Neuronal stem cell (in vitro differentiated cells): ENCODE measurements around the gene NOL4L.

ENCODE experiments used
- DNase-seq: peaks from one replicate; pipeline ENCODE4 v3.0.0-alpha.2; 2013; ENCODE audit warnings: low spot score
- H2AFZ ChIP-seq: one replicate; pipeline ENCODE4 v1.6.1; 2013; ENCODE audit warnings: mild to moderate bottlenecking, low read length, inconsistent platforms
- H2AK5ac ChIP-seq: 2 replicates; pipeline ENCODE4 v1.6.1; 2013; ENCODE audit warnings: low read depth, mild to moderate bottlenecking, inconsistent platforms, low read length, moderate library complexity, mixed read lengths
- H2BK120ac ChIP-seq: 2 replicates; pipeline ENCODE4 v1.6.1; 2013; ENCODE audit warnings: low read depth, mild to moderate bottlenecking, inconsistent platforms, low read length, moderate library complexity, mixed read lengths
- H2BK12ac ChIP-seq: one replicate; pipeline ENCODE4 v1.6.1; 2013; ENCODE audit warnings: low read length, inconsistent platforms
- H2BK15ac ChIP-seq: 2 replicates; pipeline ENCODE4 v1.6.1; 2013; ENCODE audit warnings: mild to moderate bottlenecking, low read length, inconsistent platforms, mixed read lengths
- H2BK5ac ChIP-seq: one replicate; pipeline ENCODE4 v1.6.1; 2013; ENCODE audit warnings: inconsistent platforms, mild to moderate bottlenecking, low read length, moderate library complexity
- H3K14ac ChIP-seq: one replicate; pipeline ENCODE4 v1.6.1; 2013; ENCODE audit warnings: low read length, inconsistent platforms
- H3K18ac ChIP-seq: 2 replicates; pipeline ENCODE4 v1.6.1; 2013; ENCODE audit warnings: low read length, inconsistent platforms
- H3K23ac ChIP-seq: 2 replicates; pipeline ENCODE4 v1.6.1; 2013; ENCODE audit warnings: low read depth, mild to moderate bottlenecking, mixed read lengths, low read length, inconsistent platforms; ENCODE audit not compliant: poor library complexity
- H3K27ac ChIP-seq: replicated peaks from 3 replicates; pipeline ENCODE4 v1.5.1; 2013; ENCODE audit warnings: low read length, inconsistent platforms
- H3K27me3 ChIP-seq, 3 experiments: 2 replicates each; pipeline ENCODE4 v1.6.1; 2013; ENCODE audit warnings: low read length in 3 of 3, mild to moderate bottlenecking in 2 of 3, inconsistent platforms in 1 of 3, low read depth in 1 of 3, mixed read lengths in 1 of 3, moderate library complexity in 1 of 3; ENCODE audit not compliant: control insufficient read depth in 3 of 3, insufficient read depth in 3 of 3
- H3K36me3 ChIP-seq, 2 donors: replicated peaks in 1 of 2; 2 replicates each; pipeline ENCODE4 v1.6.1; 2013; ENCODE audit warnings: low read length in 2 of 2; ENCODE audit not compliant: control insufficient read depth in 2 of 2, insufficient read depth in 2 of 2
- H3K4ac ChIP-seq: 2 replicates; pipeline ENCODE4 v1.6.1; 2013; ENCODE audit warnings: inconsistent platforms, mild to moderate bottlenecking, low read length, moderate library complexity
- H3K4me1 ChIP-seq, 2 donors: 1 replicate in 1 of 2; 2 replicates in 1 of 2; pipeline ENCODE4 v1.6.1; 2013; ENCODE audit warnings: low read length in 2 of 2, low read depth in 1 of 2; ENCODE audit not compliant: control insufficient read depth in 2 of 2, insufficient read depth in 1 of 2
- H3K4me2 ChIP-seq: one replicate; pipeline ENCODE4 v1.6.1; 2013; ENCODE audit warnings: mild to moderate bottlenecking, low read length, inconsistent platforms; ENCODE audit not compliant: insufficient read depth, poor library complexity, severe bottlenecking
- H3K4me3 ChIP-seq, 2 donors: 2 replicates each; pipeline ENCODE4 v1.5.1; 2013; ENCODE audit warnings: low read length in 2 of 2, mild to moderate bottlenecking in 2 of 2, inconsistent platforms in 1 of 2, moderate library complexity in 1 of 2
- H3K79me1 ChIP-seq: one replicate; pipeline ENCODE4 v1.6.1; 2013; ENCODE audit warnings: low read depth, mild to moderate bottlenecking, inconsistent platforms, low read length, moderate library complexity
- H3K9ac ChIP-seq: one replicate; pipeline ENCODE4 v1.6.1; 2013; ENCODE audit warnings: mild to moderate bottlenecking, low read depth, low read length, inconsistent platforms; ENCODE audit not compliant: poor library complexity
- H3K9me3 ChIP-seq, 2 donors: replicated peaks in 1 of 2; 2 replicates each; pipeline versions ENCODE3 to v1.6.1; 2013; ENCODE audit warnings: low read length in 2 of 2, mild to moderate bottlenecking in 2 of 2, inconsistent platforms in 1 of 2, low read depth in 1 of 2, mixed read lengths in 1 of 2, moderate library complexity in 1 of 2; ENCODE audit not compliant: control insufficient read depth in 2 of 2, insufficient read depth in 1 of 2
- H4K8ac ChIP-seq: one replicate; pipeline ENCODE4 v1.6.1; 2013; ENCODE audit warnings: low read depth, mild to moderate bottlenecking, inconsistent platforms, low read length, moderate library complexity
- H4K91ac ChIP-seq: one replicate; pipeline ENCODE4 v1.6.1; 2013; ENCODE audit warnings: low read length, low read depth, mild to moderate bottlenecking, inconsistent platforms; ENCODE audit not compliant: poor library complexity
- WGBS, 2 donors: extraction: QIAGEN DNeasy Blood & Tissue Kit; methylation state at CpG; one replicate each; pipeline ENCODE4 v1.1.7; 2013; ENCODE audit warnings: missing lambda C conversion rate in 2 of 2, mixed read lengths in 1 of 2; ENCODE audit not compliant: insufficient read length in 2 of 2, insufficient replicate concordance in 1 of 2; ENCODE audit errors: extremely low coverage in 2 of 2; 5-methylcytosine and 5-hydroxymethylcytosine counted together

NOL4L gene

GRCh38 chr20:32479012-32479411 lies 106.1 kb downstream of the NOL4L start:
- Histone ChIP-seq H3K9me3 (no peaks in the 10 kb centered on the region), H2BK5ac (no peak overlapping the region), H3K4me3 (no peak overlapping the region), H3K4ac (no peak overlapping the region), H3K4me2 (no peak overlapping the region), H2BK12ac (no peak overlapping the region), H2BK120ac (peak overlapping the region; percentile 78), H3K27me3 (no peaks in the 10 kb centered on the region), H3K14ac (no peak overlapping the region), H3K23ac (peak overlapping the region; percentile 25), H3K79me1 (peaks cover 31% of the 10 kb centered on the region), H4K91ac (no peak overlapping the region), H2AFZ (no peak overlapping the region), H3K18ac (no peak overlapping the region), H3K9ac (no peak overlapping the region), H2AK5ac (peak overlapping the region; percentile 32), H3K4me1 (peaks cover 50 to 53% of the 10 kb centered on the region in 2 donors), H3K27ac (no peak overlapping the region), H3K36me3 (peaks cover under 1 to 4% of the 10 kb centered on the region in 2 donors), H2BK15ac (peak overlapping the region; percentile 55), H4K8ac (no peak overlapping the region)
- DNase-seq = no peak
- no CpG with 5 or more reads among the region's 5 CpGs for WGBS, 2 donors

GRCh38 chr20:32478576-32478975 lies 106.6 kb downstream of the NOL4L start:
- H3K23ac ChIP-seq = no peak overlapping the region
- H3K27me3 ChIP-seq = no peaks in the 10 kb centered on the region
- no peak overlapping the region for H3K14ac ChIP-seq
- H4K8ac ChIP-seq = no peak overlapping the region
- DNase-seq = no peak
- H2BK15ac ChIP-seq = peak overlapping the region; percentile 55
- H3K4me1 ChIP-seq = peaks cover 54 to 57% of the 10 kb centered on the region in 2 donors
- no peak overlapping the region for H3K4me3 ChIP-seq
- H3K27ac ChIP-seq = no peak overlapping the region
- peaks cover 31% of the 10 kb centered on the region for H3K79me1 ChIP-seq
- no peak overlapping the region for H2BK120ac ChIP-seq
- H4K91ac ChIP-seq = no peak overlapping the region
- no peak overlapping the region for H2AK5ac ChIP-seq
- H3K36me3 ChIP-seq = peaks cover 4 to 5% of the 10 kb centered on the region in 2 donors
- H3K9ac ChIP-seq = no peak overlapping the region
- no peak overlapping the region for H3K4ac ChIP-seq
- H3K18ac ChIP-seq = no peak overlapping the region
- no peaks in the 10 kb centered on the region for H3K9me3 ChIP-seq
- no CpG with 5 or more reads among the region's 7 CpGs for WGBS, 2 donors
- no peak overlapping the region for H2AFZ ChIP-seq
- no peak overlapping the region for H2BK12ac ChIP-seq
- H2BK5ac ChIP-seq = no peak overlapping the region
- H3K4me2 ChIP-seq = no peak overlapping the region

GRCh38 chr20:32477594-32478512 lies 107.3 kb downstream of the NOL4L start:
- Histone ChIP-seq H4K8ac (no peak overlapping the region), H2AFZ (no peak overlapping the region), H3K36me3 (peaks cover 4 to 9% of the 10 kb centered on the region in 2 donors), H3K23ac (no peak overlapping the region), H2BK12ac (no peak overlapping the region), H3K4me2 (no peak overlapping the region), H3K18ac (no peak overlapping the region), H3K9ac (no peak overlapping the region), H2BK15ac (no peak overlapping the region), H3K4me1 (peaks cover 62 to 63% of the 10 kb centered on the region in 2 donors), H4K91ac (no peak overlapping the region), H2BK120ac (no peak overlapping the region), H3K14ac (no peak overlapping the region), H2AK5ac (no peak overlapping the region), H3K4ac (no peak overlapping the region), H2BK5ac (peak overlapping the region; percentile 14), H3K9me3 (no peaks in the 10 kb centered on the region), H3K27ac (no peak overlapping the region), H3K27me3 (no peaks in the 10 kb centered on the region), H3K4me3 (no peak overlapping the region), H3K79me1 (peaks cover 32% of the 10 kb centered on the region)
- no peak for DNase-seq
- no CpG with 5 or more reads among the region's 11 CpGs for WGBS, 2 donors
